Measurements from ENCODE around the gene QSOX1.

The QSOX1 gene

DNA sequence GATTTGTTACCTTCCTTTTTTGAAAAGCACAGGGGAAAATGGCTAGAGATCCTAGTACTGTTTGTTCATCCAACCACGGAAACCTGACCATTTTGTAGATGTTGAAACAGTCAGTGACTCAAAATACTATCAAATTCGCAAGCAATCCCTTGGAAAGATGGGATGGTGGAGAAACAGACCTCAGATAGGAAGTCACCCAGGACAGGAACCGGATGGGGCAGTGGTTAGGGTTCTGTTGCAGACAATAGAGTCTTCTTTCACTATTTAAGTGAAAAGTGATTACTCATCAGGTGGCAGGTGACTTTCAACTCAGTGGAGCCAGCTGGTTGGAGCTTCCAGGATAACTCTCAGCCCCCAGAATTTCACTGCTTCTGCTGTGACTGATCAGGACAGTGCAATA, 92.4 kb downstream of the QSOX1 start:
- in situ Hi-C loops (cut with MboI; ENCODE audit: low sequenced_read_pairs, unreplicated experiment) = no loop called here
- TF ChIP-seq, protein P1, sequence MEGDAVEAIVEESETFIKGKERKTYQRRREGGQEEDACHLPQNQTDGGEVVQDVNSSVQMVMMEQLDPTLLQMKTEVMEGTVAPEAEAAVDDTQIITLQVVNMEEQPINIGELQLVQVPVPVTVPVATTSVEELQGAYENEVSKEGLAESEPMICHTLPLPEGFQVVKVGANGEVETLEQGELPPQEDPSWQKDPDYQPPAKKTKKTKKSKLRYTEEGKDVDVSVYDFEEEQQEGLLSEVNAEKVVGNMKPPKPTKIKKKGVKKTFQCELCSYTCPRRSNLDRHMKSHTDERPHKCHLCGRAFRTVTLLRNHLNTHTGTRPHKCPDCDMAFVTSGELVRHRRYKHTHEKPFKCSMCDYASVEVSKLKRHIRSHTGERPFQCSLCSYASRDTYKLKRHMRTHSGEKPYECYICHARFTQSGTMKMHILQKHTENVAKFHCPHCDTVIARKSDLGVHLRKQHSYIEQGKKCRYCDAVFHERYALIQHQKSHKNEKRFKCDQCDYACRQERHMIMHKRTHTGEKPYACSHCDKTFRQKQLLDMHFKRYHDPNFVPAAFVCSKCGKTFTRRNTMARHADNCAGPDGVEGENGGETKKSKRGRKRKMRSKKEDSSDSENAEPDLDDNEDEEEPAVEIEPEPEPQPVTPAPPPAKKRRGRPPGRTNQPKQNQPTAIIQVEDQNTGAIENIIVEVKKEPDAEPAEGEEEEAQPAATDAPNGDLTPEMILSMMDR (IDR thresholded peaks at IDR 0.05; ENCODE audit: borderline replicate concordance, control extremely low read depth, extremely low read depth, insufficient read depth, missing control alignments) = no peak
- DNase-seq (ENCODE audit: low spot score) = no peak

DNA sequence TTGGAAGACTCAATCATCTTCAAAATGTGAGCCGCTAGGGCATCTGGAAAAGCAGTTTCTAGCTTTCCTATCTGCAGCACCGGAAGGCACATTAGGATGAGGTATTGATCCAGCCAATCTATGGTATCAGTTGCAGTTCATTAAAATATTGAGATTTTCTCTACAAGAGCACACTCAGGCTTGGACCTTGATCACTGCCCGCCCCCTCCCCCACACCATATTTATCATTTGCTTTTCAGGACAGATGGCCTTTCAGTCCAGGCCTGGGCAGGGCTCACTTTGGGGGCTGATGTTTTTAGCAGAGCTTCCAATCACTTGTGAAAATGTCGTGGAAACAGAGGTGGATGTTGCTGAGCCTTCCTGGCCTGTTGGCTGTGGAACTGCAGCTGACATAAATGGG, 92.9 kb downstream of the QSOX1 start:
- DNase-seq (ENCODE audit: low spot score) = no peak
- TF ChIP-seq, protein P1 (IDR thresholded peaks at IDR 0.05; ENCODE audit: borderline replicate concordance, control extremely low read depth, extremely low read depth, insufficient read depth, missing control alignments) = no peak
- in situ Hi-C loops (cut with MboI; ENCODE audit: low sequenced_read_pairs, unreplicated experiment) = no loop called here

DNA sequence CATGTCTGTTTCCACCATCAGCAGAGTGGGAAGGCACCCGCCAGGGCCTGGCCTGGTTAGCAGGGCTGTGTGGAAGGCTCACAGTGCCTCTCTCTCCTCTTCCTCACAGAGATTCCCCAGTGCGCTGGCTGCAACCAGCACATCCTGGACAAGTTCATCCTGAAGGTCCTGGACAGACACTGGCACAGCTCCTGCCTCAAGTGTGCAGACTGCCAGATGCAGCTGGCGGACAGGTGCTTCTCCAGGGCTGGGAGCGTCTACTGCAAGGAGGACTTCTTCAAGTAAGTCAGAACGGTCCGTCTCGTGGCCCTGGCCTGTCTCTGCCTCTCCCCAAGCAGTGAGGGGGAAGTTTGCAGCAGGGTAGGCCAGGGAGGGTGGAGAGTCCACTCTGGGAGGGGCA, 93.5 kb downstream of the QSOX1 start:
- TF ChIP-seq, protein P1 (IDR thresholded peaks at IDR 0.05; ENCODE audit: borderline replicate concordance, control extremely low read depth, extremely low read depth, insufficient read depth, missing control alignments) = no peak
- in situ Hi-C loops (cut with MboI; ENCODE audit: low sequenced_read_pairs, unreplicated experiment) = no loop called here
- no peak for DNase-seq (ENCODE audit: low spot score)

DNA sequence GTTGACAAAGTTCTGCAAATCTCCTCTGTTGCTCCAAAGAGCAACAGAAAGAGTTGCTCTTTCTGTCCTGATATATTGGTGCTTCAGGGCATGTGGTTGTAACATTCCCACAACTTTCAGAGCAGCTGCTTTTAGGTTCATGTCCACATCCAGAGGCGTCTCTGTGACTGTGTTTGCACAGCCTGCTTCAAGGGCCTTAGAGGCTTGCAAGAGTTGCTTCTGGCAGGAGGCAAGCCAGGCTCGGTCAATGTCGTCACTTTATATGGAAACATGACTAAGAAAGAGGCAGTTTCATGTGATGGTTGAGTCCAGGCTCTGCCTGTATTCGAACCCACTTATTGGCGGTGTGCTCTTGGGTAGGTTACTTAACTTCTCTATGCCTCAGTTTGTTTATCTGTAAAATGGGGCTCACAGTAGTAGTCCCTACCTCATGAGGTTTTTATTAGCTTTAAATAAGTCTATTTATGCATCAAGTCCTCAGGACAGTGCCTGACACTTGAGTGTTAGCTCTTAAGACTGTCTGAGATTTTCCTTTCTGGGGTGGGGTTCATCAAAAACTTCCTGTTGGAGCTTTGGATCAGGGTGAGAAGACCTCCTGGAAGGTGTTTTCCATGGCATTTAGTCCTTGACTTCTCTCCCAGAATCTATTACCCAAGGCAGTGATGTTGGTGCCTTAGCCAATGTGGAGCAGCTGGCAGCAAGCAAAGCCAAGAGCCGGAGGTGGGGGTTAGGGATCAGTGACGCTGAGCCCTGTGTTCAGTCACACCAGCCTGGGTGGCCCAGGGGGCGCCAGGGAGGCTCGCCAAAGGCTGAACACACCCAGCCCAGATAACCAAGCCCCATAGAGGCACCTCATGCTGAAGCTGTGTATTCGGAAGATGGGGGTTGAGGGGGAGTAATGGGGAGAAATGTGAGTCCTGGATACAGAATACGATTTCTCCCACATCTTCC, 94.3 kb downstream of the QSOX1 start:
- in situ Hi-C loops (cut with MboI; ENCODE audit: low sequenced_read_pairs, unreplicated experiment) = no loop called here
- no peak for DNase-seq (ENCODE audit: low spot score)
- TF ChIP-seq, protein P1 (IDR thresholded peaks at IDR 0.05; ENCODE audit: borderline replicate concordance, control extremely low read depth, extremely low read depth, insufficient read depth, missing control alignments) = no peak

DNA sequence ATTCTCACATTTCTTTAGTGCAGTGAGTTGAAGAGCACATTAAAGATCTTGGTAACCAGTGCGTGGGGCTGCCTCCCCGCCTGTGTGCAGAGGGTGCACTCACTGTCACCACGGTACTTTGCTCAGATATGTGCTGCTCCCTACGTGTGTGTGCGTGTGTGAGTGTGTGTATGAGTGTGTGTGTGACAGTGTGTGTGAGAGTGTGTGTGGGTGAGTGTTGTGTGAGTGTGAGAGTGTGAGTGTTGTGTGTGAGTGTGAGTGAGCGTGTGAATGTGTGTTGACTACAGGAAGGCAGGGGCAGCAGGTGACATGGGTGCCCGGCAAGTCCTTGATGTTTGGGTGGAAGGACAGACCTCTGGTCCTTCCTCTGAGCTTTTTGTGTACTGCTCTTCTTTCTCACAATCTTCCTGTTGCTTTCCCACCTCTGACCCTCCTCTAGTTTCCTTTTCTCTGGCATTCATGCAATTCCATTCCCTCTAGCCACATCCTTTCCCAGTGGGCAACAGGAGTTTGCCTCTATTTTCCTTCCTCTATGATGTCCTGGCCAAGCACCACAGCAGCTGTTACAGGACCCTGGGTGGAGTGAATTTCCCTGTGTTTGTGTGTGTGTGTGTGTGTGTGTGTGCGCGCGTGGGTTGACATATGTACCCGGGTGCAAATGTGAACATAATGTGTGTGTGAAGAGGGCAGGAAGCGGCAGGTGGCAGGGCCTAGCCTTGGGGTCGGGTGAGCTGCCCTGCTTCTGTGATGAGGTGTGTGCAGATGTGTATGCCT, 95.2 kb downstream of the QSOX1 start:
- TF ChIP-seq, protein P1 (IDR thresholded peaks at IDR 0.05; ENCODE audit: borderline replicate concordance, control extremely low read depth, extremely low read depth, insufficient read depth, missing control alignments) = no peak
- in situ Hi-C loops (cut with MboI; ENCODE audit: low sequenced_read_pairs, unreplicated experiment) = loop anchor here (5.0 kb wide), 1 partner anchor 227 kb away; no protein-coding TSS in a partner anchor
- no peak for DNase-seq (ENCODE audit: low spot score)

DNA sequence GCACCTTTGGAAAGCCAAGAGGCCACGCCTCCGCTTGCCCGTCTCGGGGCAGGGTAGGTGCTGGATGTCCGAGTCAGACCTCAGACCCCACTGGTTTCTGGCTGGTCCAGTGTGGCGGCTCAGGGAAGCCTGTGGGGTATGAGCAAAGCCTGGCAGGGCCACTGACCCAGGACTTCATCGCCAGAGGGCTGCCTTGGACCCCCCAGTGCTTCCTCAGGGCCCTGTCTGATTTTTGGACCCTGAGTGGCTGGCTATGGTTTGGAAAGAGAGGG, 95.8 kb downstream of the QSOX1 start:
- TF ChIP-seq, protein P1 (IDR thresholded peaks at IDR 0.05; ENCODE audit: borderline replicate concordance, control extremely low read depth, extremely low read depth, insufficient read depth, missing control alignments) = no peak
- in situ Hi-C loops (cut with MboI; ENCODE audit: low sequenced_read_pairs, unreplicated experiment) = loop anchor here (5.0 kb wide), 1 partner anchor 227 kb away; no protein-coding TSS in a partner anchor
- no peak for DNase-seq (ENCODE audit: low spot score)
